A549 (cell line): ENCODE data around the gene TMEM161A. TPM values are rescaled to one million over a fixed set of nuclear protein-coding genes. Genes with fewer than 3 reads are reported as not detected.

Experiments
- ATAC-seq, 2 experiments: fragments of 200-7000 bp in 1 of 2; fragments of >200 bp in 1 of 2; cut with Nextera tagmentation in 1 of 2; cut with Tn5 transposase in 1 of 2; 3 replicates each; pipeline versions ENCODE4 v1.8.0 to v1.9.1; 2018 to 2020; ENCODE audit warnings: mild to moderate bottlenecking in 1 of 2, moderate library complexity in 1 of 2
- CTCF ChIA-PET: fragments of 300-600 bp; sonication (Branson Sonifier 250); formaldehyde crosslinking; extraction: SDS; loops from one replicate; lab custom pipeline; 2021; ENCODE audit warnings: antibody characterized with exemption, inconsistent platforms; lab: Yijun Ruan, JAX
- POLR2A ChIA-PET: fragments of 350-600 bp; formaldehyde crosslinking; extraction: SDS; loops from one replicate; lab custom pipeline; 2021; ENCODE audit warnings: antibody characterized with exemption, inconsistent platforms; lab: Yijun Ruan, JAX
- DNase-seq, 2 experiments: peaks; one replicate each; pipeline versions ENCODE4 v3.0.0 to v3.0.0-alpha.2; 2011 to 2016; ENCODE audit warnings: low read depth in 1 of 2, low spot score in 1 of 2
- FAIRE-seq: peaks from 2 replicates; lab custom pipeline; 2011; peaks lifted over from hg19 to GRCh38; lab: Jason Lieb, UNC
- H3K27ac ChIP-seq, 2 experiments: fragments of >200 bp; sonication (Bioruptor Twin); formaldehyde crosslinking; 3 replicates each; pipeline ENCODE4 v1.5.1; 2016 to 2017
- H3K4me1 ChIP-seq: fragments of >200 bp; sonication (Bioruptor Twin); formaldehyde crosslinking; 3 replicates; pipeline ENCODE4 v1.6.1; 2016
- H3K4me2 ChIP-seq: fragments of >200 bp; sonication (Bioruptor Twin); formaldehyde crosslinking; 3 replicates; pipeline ENCODE4 v1.6.1; 2016
- H3K4me3 ChIP-seq: fragments of >200 bp; sonication (Bioruptor Twin); formaldehyde crosslinking; 3 replicates; pipeline ENCODE4 v1.5.1; 2016
- H3K9me3 ChIP-seq: fragments of >200 bp; sonication (Bioruptor Twin); formaldehyde crosslinking; 3 replicates; pipeline ENCODE4 v1.6.1; 2016
- BHLHE40 ChIP-seq: IDR thresholded peaks from 2 replicates; pipeline ENCODE4 v1.6.1; 2012; ENCODE audit warnings: low read depth, low read length, inconsistent platforms
- CBX8 ChIP-seq: fragments of 200-600 bp; sonication (generic); IDR thresholded peaks from 2 replicates; pipeline ENCODE4 v1.6.1; 2016
- EHF ChIP-seq: fragments of 250-450 bp; sonication (Bioruptor Pico); IDR thresholded peaks from 2 replicates; pipeline ENCODE4 v1.5.0; 2020; ENCODE audit warnings: mild to moderate bottlenecking
- EP300 ChIP-seq, 2 experiments: fragments of >200 bp; sonication (Bioruptor Twin); formaldehyde crosslinking; IDR thresholded peaks; 2 replicates in 1 of 2; 3 replicates in 1 of 2; pipeline ENCODE4 v1.6.1; 2016 to 2017
- ESRRA ChIP-seq: fragments of 150-350 bp; IDR thresholded peaks from 2 replicates; pipeline ENCODE4 v1.6.1; 2014; ENCODE audit warnings: mild to moderate bottlenecking, low read length, borderline replicate concordance
- FOSL2 ChIP-seq, 2 experiments: fragments of 450-650 bp in 1 of 2; fragments of >200 bp in 1 of 2; sonication (Bioruptor Twin) in 1 of 2; formaldehyde crosslinking; IDR thresholded peaks; 2 replicates each; pipeline versions ENCODE4 v1.5.0 to v1.6.1; 2016 to 2020; ENCODE audit warnings: mild to moderate bottlenecking in 1 of 2, moderate library complexity in 1 of 2
- HES2 ChIP-seq: fragments of >200 bp; sonication (Bioruptor Twin); formaldehyde crosslinking; IDR thresholded peaks from 2 replicates; pipeline ENCODE4 v1.6.1; 2016
- HOXA7 ChIP-seq: fragments of 250-450 bp; sonication (Bioruptor Pico); IDR thresholded peaks from 2 replicates; pipeline ENCODE4 v1.5.0; 2020; ENCODE audit warnings: mild to moderate bottlenecking, moderate library complexity
- HOXB5 ChIP-seq: fragments of 250-450 bp; sonication (Bioruptor Pico); IDR thresholded peaks from 2 replicates; pipeline ENCODE4 v1.5.0; 2020; ENCODE audit warnings: mild to moderate bottlenecking, moderate library complexity
- JUN ChIP-seq, 2 experiments: fragments of >200 bp; sonication (Bioruptor Twin); formaldehyde crosslinking; IDR thresholded peaks; 2 replicates in 1 of 2; 3 replicates in 1 of 2; pipeline ENCODE4 v1.6.1; 2016 to 2017
- JUNB ChIP-seq: fragments of >200 bp; sonication (Bioruptor Twin); formaldehyde crosslinking; IDR thresholded peaks from 2 replicates; pipeline ENCODE4 v1.6.1; 2016
- KDM5A ChIP-seq: fragments of 200-600 bp; sonication (generic); IDR thresholded peaks from 2 replicates; pipeline ENCODE4 v1.6.1; 2016; ENCODE audit warnings: antibody characterized with exemption, mild to moderate bottlenecking
- MYC ChIP-seq: IDR thresholded peaks from 2 replicates; pipeline ENCODE4 v1.6.1; 2012; ENCODE audit warnings: mild to moderate bottlenecking, inconsistent platforms, low read length, improper control_type of control experiment, borderline replicate concordance
- NR3C1 ChIP-seq: fragments of >200 bp; sonication (Bioruptor Twin); formaldehyde crosslinking; IDR thresholded peaks from 3 replicates; pipeline ENCODE4 v1.6.1; 2017
- POLR2A ChIP-seq: IDR thresholded peaks from 2 replicates; pipeline ENCODE4 v1.6.1; 2012; ENCODE audit warnings: mild to moderate bottlenecking, low read length
- RAD21 ChIP-seq, 2 experiments: fragments of >200 bp in 1 of 2; sonication (Bioruptor Twin) in 1 of 2; formaldehyde crosslinking in 1 of 2; IDR thresholded peaks in 1 of 2; conservative IDR thresholded peaks in 1 of 2; 2 replicates in 1 of 2; 3 replicates in 1 of 2; pipeline ENCODE4 v1.6.1; 2012 to 2018; ENCODE audit warnings: inconsistent platforms in 1 of 2
- RARB ChIP-seq: fragments of 250-450 bp; sonication (Bioruptor Pico); IDR thresholded peaks from 2 replicates; pipeline ENCODE4 v1.8.0; 2021; ENCODE audit warnings: mild to moderate bottlenecking, moderate library complexity
- REST ChIP-seq: fragments of 200-600 bp; sonication (generic); IDR thresholded peaks from 2 replicates; pipeline ENCODE4 v1.6.1; 2016; ENCODE audit warnings: antibody characterized with exemption, mild to moderate bottlenecking, moderate library complexity
- RFX5 ChIP-seq: fragments of 450-650 bp; IDR thresholded peaks from 2 replicates; pipeline ENCODE4 v1.7.1; 2014; ENCODE audit warnings: antibody characterized with exemption, mild to moderate bottlenecking, moderate library complexity
- SMC3 ChIP-seq: fragments of >200 bp; sonication (Bioruptor Twin); formaldehyde crosslinking; IDR thresholded peaks from 3 replicates; pipeline ENCODE4 v1.6.1; 2018; ENCODE audit warnings: inconsistent platforms
- SREBF2 ChIP-seq: fragments of 450-650 bp; IDR thresholded peaks from 2 replicates; pipeline ENCODE4 v1.6.1; 2014; ENCODE audit warnings: mild to moderate bottlenecking, moderate library complexity
- USF2 ChIP-seq: fragments of 450-650 bp; IDR thresholded peaks from 2 replicates; pipeline ENCODE4 v1.6.1; 2014; ENCODE audit warnings: antibody characterized with exemption
- ZFP36 ChIP-seq: fragments of 450-650 bp; IDR thresholded peaks from 2 replicates; pipeline ENCODE4 v1.6.1; 2014; ENCODE audit warnings: borderline replicate concordance; ENCODE audit not compliant: partially characterized antibody
- ZSCAN20 ChIP-seq: fragments of 250-450 bp; sonication (Bioruptor Pico); IDR thresholded peaks from 2 replicates; pipeline ENCODE4 v1.8.0; 2022; ENCODE audit warnings: mild to moderate bottlenecking, moderate library complexity
- WGBS: methylation state at CpG from one replicate; pipeline ENCODE4 v1.1.6; 2017; ENCODE audit errors: missing lambda C conversion rate; 5-methylcytosine and 5-hydroxymethylcytosine counted together
- polyA plus RNA-seq, 4 experiments: library from polyadenylated mRNA; depleted of rRNA in 3 of 4; stranded (reverse); fragments of >200 nt; fragmentation: RNase III in 1 of 4; extraction: RNeasy Plus Mini Kit Qiagen cat#74134 plus additional on column Dnase treatment in 1 of 4; gene quantifications; 2 replicates in 3 of 4; 3 replicates in 1 of 4; pipeline ENCODE4 v1.2.3, GENCODE V29; 2011 to 2017

TMEM161A gene
- polyA plus RNA-seq, 2 of the 4 experiments (the other 2 are of a cell fraction): 19.3 to 22.1 TPM

GRCh38 chr19:19078801-19079200 is 59.5 kb downstream of the TMEM161A start:
- H3K9me3 ChIP-seq: no peaks in the 10 kb centered on the region
- H3K4me1 ChIP-seq: no peaks in the 10 kb centered on the region
- H3K4me2 ChIP-seq: no peak overlapping the region
- no peak overlapping the region for H3K27ac ChIP-seq
- 89% methylated on average over 6 of the region's 6 CpGs for WGBS
- TF ChIP-seq USF2 (no peak), HOXB5 (CRISPR knock-in tag) (no peak), SREBF2 (no peak), EP300 (IDR thresholded peaks at IDR 0.05) (no peak), KDM5A (no peak), REST (no peak)
- TF ChIP-seq, all 56 proteins: peak for 0
- ChIA-PET POLR2A (no interaction called here), CTCF (no interaction called here)
- no peak overlapping the region for H3K4me3 ChIP-seq
- FAIRE-seq: no peak
- ATAC-seq: no peak
- DNase-seq: no peak

GRCh38 chr19:19077103-19077502 is 61.2 kb downstream of the TMEM161A start:
- CTCF ChIA-PET: no interaction called here
- Histone ChIP-seq H3K4me2 (no peak overlapping the region), H3K4me1 (no peaks in the 10 kb centered on the region)
- FAIRE-seq: no peak
- 86% methylated on average over 7 of the region's 7 CpGs for WGBS
- TF ChIP-seq ESRRA (no peak), FOSL2 (IDR thresholded peaks at IDR 0.05) (no peak), FOSL2 (CRISPR knock-in tag; IDR thresholded peaks at IDR 0.05) (no peak), POLR2A (no peak), HOXA7 (CRISPR knock-in tag) (no peak), RARB (CRISPR knock-in tag) (no peak), EHF (CRISPR knock-in tag) (no peak), RAD21 (conservative IDR thresholded peaks at IDR 0.05 in 1 of 2, IDR thresholded peaks at IDR 0.05 in 1 of 2) (no peak), JUN (IDR thresholded peaks at IDR 0.05) (no peak), RFX5 (no peak), JUNB (no peak), NR3C1 (no peak), CBX8 (no peak), ZSCAN20 (CRISPR knock-in tag) (no peak), BHLHE40 (no peak), HES2 (no peak), EP300 (IDR thresholded peaks at IDR 0.05) (no peak), MYC (no peak), ZFP36 (no peak), SMC3 (no peak)
- TF ChIP-seq, all 56 proteins: peak for 0
- Histone ChIP-seq H3K9me3 (no peaks in the 10 kb centered on the region), H3K4me3 (no peak overlapping the region), H3K27ac (no peak overlapping the region)
- POLR2A ChIA-PET: no interaction called here
- ATAC-seq: no peak
- no peak for DNase-seq
